HFFc6 (cell line): Measurements from ENCODE around the gene NRG2. TPM values are rescaled to one million over a fixed set of nuclear protein-coding genes. Genes with fewer than 3 reads are reported as not detected.

Experiments used
- DNase-seq: peaks from one replicate; pipeline ENCODE4 v3.0.0-alpha.2; 2018
- H3K27ac Mint-ChIP-seq: 2 replicates; pipeline ENCODE4 v1.8.0; 2020; ENCODE audit warnings: mild to moderate bottlenecking, mixed read lengths
- H3K27me3 Mint-ChIP-seq: 2 replicates; pipeline ENCODE4 v1.8.0; 2021; ENCODE audit warnings: mild to moderate bottlenecking, moderate library complexity, mixed read lengths; ENCODE audit not compliant: insufficient read depth
- H3K36me3 Mint-ChIP-seq: 2 replicates; pipeline ENCODE4 v1.8.0; 2021; ENCODE audit warnings: low read depth, mixed read lengths
- H3K4me1 Mint-ChIP-seq: 2 replicates; pipeline ENCODE4 v1.8.0; 2020; ENCODE audit warnings: low read depth, mixed read lengths
- H3K4me3 Mint-ChIP-seq: 2 replicates; pipeline ENCODE4 v1.8.0; 2020; ENCODE audit warnings: mild to moderate bottlenecking, moderate library complexity, mixed read lengths
- H3K9me3 Mint-ChIP-seq: 2 replicates; pipeline ENCODE4 v1.8.0; 2020; ENCODE audit warnings: mild to moderate bottlenecking, mixed read lengths
- total RNA-seq, 6 experiments: library from RNA; stranded (reverse); fragmentation: NEBNext Ultra II Directional; extraction: Animal tissue kit (Norgen Biotek cat#: 25700); gene quantifications; 2 replicates in 1 of 6; 3 replicates in 5 of 6; pipeline ENCODE4 v1.2.3, GENCODE V29; 2021
- TF ChIP-seq, protein P1 (sequence below): fragments of 200-600 bp; sonication (generic); IDR thresholded peaks from 2 replicates; pipeline ENCODE4 v1.5.0; 2021; ENCODE audit warnings: antibody characterized with exemption, mild to moderate bottlenecking

The NRG2 gene
- total RNA-seq, 6 experiments from 2014 or later: 0.11 to 0.35 (median 0.19) TPM; not detected in 1

DNA sequence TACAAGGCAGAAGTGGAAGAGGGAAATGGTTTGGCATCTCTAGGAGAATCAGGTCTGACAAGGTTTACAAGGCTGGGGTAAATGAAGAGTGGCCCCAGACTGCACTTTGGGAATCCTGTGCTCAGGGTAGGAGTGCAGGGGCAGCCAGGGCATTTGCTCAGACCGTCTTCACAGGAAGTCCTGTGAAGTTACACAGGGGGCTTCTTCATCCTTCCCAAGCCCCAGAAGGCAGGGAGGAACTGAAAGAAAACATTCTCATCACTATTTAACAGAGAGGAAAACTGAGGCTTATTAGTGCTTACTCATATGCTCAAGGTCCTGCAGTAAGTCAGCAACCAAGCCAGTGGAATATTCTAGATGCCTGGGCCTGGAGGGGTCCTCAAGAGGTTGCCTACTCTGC, 80.7 kb downstream of the NRG2 start:
- no peaks in the 10 kb centered on the region for H3K36me3 Mint-ChIP-seq
- H3K27ac Mint-ChIP-seq: no peak overlapping the region
- H3K9me3 Mint-ChIP-seq: no peaks in the 10 kb centered on the region
- H3K4me1 Mint-ChIP-seq: no peaks in the 10 kb centered on the region
- no peak overlapping the region for H3K4me3 Mint-ChIP-seq
- peaks cover 53% of the 10 kb centered on the region for H3K27me3 Mint-ChIP-seq
- TF ChIP-seq, protein P1, sequence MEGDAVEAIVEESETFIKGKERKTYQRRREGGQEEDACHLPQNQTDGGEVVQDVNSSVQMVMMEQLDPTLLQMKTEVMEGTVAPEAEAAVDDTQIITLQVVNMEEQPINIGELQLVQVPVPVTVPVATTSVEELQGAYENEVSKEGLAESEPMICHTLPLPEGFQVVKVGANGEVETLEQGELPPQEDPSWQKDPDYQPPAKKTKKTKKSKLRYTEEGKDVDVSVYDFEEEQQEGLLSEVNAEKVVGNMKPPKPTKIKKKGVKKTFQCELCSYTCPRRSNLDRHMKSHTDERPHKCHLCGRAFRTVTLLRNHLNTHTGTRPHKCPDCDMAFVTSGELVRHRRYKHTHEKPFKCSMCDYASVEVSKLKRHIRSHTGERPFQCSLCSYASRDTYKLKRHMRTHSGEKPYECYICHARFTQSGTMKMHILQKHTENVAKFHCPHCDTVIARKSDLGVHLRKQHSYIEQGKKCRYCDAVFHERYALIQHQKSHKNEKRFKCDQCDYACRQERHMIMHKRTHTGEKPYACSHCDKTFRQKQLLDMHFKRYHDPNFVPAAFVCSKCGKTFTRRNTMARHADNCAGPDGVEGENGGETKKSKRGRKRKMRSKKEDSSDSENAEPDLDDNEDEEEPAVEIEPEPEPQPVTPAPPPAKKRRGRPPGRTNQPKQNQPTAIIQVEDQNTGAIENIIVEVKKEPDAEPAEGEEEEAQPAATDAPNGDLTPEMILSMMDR: no peak
- no peak for DNase-seq

DNA sequence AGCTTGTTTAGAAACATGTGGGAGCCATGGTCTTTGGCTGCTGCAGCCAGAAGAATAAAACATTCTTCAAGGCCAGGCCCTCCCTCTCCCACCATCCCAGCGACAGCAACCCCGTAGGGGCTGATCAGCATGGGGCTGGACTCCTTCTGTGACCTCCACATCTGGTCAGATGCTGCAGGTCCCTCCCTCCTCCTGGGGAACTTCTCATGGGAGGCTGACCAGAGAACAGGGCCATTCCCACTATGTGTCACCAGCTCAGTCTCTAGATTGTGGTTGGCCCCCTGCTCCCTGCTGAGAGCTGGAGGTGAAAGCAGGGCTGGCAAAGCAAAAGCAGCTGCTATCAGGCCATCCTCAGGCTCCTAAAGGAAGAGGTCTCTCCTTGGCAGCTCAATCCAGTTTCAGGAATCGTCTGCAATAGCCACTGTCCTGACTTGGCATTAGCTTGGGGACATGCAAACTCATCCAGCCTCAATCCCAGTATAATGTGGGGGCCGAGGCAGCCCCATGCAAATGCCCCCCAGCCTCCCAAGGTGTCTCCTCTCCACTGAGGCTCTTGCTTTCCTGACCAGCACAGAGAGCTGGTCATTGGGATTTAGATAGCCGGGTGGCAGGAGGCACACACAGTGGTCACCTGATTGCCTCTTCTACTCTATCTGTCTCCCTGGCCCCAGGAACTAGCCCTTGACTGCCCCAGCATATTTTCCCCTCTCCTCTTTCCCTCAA, 81.5 kb downstream of the NRG2 start:
- peaks cover 49% of the 10 kb centered on the region for H3K27me3 Mint-ChIP-seq
- H3K4me1 Mint-ChIP-seq: no peaks in the 10 kb centered on the region
- H3K27ac Mint-ChIP-seq: no peak overlapping the region
- TF ChIP-seq, protein P1: no peak
- no peaks in the 10 kb centered on the region for H3K9me3 Mint-ChIP-seq
- DNase-seq: no peak
- H3K4me3 Mint-ChIP-seq: no peak overlapping the region
- H3K36me3 Mint-ChIP-seq: no peaks in the 10 kb centered on the region

DNA sequence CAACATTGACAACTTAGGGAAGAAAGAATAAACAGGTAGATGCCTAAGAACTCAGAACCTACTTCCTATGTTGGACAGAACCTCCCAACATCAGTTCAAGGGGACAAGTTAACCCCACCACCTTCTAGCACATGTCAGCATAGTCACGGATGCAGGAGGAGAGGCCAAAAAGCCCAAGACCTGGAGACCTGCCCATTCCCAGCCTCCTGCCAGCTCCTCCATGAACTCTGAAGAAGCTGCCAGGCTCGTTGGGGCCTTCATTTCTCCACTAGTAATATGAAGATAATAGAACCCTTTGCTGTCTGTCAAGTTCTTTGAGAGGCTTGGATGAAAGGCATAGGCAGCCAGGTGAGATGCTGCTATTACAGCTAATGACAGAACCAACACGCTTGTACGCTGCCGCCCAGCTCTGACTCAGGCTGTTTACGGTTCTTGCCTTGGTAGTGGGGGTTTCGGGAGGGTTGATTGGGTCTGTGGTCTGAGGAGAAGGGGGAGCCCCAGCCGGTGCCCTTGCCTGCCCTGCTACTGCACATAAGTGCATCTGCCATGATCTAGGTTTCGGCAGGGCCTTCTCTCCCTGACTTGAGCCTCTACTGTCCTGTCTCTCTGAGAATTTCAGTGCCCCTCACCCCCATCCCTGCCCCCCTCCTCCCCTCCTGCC, 82.2 kb downstream of the NRG2 start:
- no peaks in the 10 kb centered on the region for H3K9me3 Mint-ChIP-seq
- no peak overlapping the region for H3K27ac Mint-ChIP-seq
- DNase-seq: no peak
- no peak overlapping the region for H3K4me3 Mint-ChIP-seq
- no peaks in the 10 kb centered on the region for H3K36me3 Mint-ChIP-seq
- peaks cover 50% of the 10 kb centered on the region for H3K27me3 Mint-ChIP-seq
- H3K4me1 Mint-ChIP-seq: no peaks in the 10 kb centered on the region
- TF ChIP-seq, protein P1: no peak

DNA sequence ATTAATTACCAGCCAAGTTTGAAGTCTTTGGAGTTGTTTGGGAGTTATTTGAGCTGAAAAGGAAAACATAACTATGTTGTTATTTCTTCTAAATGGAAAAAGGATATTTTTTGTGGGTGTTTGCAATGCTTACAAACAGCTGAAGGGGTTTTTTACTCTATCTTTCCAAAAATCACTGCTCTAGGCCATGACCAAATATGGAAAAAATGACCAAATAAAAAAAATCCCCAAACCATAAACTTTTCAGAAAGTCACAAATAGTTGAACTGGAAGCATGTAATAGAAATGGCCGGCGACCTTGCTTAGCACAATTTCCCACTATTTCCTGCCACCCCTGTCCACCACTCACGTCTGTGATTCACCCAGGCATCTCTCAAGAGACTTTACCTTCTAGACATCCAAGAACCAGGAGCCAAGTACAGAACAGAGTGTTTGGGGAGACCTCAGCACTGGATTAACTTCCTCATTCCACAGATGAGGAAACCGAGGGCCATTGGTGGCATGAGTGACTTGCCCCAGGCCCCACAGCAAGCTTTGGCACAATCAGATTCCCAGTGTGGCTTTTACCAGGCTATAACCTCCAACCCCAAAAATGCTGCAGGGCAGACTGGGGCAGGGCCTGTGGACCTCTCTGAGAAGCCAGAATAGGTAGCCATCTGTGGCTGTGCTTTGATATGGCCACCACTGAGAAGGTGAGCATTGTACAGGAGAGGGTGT, 84.5 kb downstream of the NRG2 start:
- Mint-ChIP-seq H3K36me3 (no peaks in the 10 kb centered on the region), H3K4me3 (no peak overlapping the region), H3K4me1 (no peaks in the 10 kb centered on the region), H3K9me3 (no peaks in the 10 kb centered on the region), H3K27ac (no peak overlapping the region), H3K27me3 (peaks cover 51% of the 10 kb centered on the region)
- DNase-seq: no peak
- TF ChIP-seq, protein P1: no peak

DNA sequence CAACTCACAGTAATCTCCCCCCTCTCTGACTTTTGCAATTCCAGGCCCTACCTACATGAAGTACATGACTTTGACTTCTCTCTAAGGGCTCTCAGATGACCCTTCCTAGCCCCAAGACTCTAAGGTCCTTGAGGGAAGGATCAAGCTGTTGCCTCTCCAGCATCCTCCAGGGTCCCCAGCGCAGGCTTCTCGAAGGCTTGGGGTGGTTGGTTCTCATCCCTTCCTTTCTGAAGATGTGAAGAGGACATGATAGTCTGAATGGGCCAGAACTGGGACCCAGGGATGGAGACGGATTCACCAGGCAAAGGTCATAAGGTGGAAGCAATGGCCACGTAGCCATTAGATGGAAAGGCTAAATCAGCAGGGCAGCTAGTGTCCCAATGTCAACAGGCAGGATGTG, 86.8 kb downstream of the NRG2 start:
- H3K4me3 Mint-ChIP-seq: no peak overlapping the region
- H3K36me3 Mint-ChIP-seq: no peaks in the 10 kb centered on the region
- peaks cover 44% of the 10 kb centered on the region for H3K27me3 Mint-ChIP-seq
- TF ChIP-seq, protein P1: no peak
- no peaks in the 10 kb centered on the region for H3K4me1 Mint-ChIP-seq
- no peaks in the 10 kb centered on the region for H3K9me3 Mint-ChIP-seq
- DNase-seq: no peak
- no peak overlapping the region for H3K27ac Mint-ChIP-seq
